Measurements from ENCODE around the gene FAM114A1. TPM values are rescaled to one million over a fixed set of nuclear protein-coding genes. Genes with fewer than 3 reads are reported as not detected.
"Not testable (repeated sequence)": the region's sequence is repeated elsewhere in the genome, so short reads cannot be mapped to it uniquely, and the experiment has no call there.

The FAM114A1 gene
- total and polyA plus RNA-seq, 3 donors from 2014 or later, result 30.9 to 96.2 (median 76.5) TPM

DNA sequence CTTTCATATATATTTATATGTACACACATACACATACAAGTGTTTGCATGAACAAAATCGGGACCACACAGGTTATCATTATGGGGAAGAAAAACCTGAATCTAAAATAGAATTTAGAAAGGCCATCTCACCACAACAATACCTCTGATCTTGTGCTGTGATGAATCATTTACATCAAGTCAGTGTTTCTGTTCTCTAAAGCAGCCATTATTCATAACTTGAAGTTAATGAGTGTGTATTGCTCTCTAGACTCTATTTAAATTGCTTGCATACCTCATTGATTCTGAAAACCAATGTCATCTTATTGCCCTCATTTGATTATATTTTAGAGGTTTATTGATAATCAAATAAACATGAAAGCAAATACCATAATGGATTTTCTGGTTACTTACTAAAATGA is 71.6 kb downstream of the FAM114A1 start:
- intact Hi-C loops (cut with DNase I; ENCODE audit: low total_unique reads), result no loop called here
- TF ChIP-seq POLR2A (IDR thresholded peaks at IDR 0.05), result no peak
- TF ChIP-seq, protein P1, sequence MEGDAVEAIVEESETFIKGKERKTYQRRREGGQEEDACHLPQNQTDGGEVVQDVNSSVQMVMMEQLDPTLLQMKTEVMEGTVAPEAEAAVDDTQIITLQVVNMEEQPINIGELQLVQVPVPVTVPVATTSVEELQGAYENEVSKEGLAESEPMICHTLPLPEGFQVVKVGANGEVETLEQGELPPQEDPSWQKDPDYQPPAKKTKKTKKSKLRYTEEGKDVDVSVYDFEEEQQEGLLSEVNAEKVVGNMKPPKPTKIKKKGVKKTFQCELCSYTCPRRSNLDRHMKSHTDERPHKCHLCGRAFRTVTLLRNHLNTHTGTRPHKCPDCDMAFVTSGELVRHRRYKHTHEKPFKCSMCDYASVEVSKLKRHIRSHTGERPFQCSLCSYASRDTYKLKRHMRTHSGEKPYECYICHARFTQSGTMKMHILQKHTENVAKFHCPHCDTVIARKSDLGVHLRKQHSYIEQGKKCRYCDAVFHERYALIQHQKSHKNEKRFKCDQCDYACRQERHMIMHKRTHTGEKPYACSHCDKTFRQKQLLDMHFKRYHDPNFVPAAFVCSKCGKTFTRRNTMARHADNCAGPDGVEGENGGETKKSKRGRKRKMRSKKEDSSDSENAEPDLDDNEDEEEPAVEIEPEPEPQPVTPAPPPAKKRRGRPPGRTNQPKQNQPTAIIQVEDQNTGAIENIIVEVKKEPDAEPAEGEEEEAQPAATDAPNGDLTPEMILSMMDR (IDR thresholded peaks at IDR 0.05), result no peak
- 79 to 91% methylated on average over 1 of the region's 1 CpG for WGBS, 2 donors
- no peak overlapping the region for H3K4me3 ChIP-seq
- no peaks in the 10 kb centered on the region for H3K36me3 ChIP-seq (ENCODE audit: low read depth, missing control alignments)
- H3K27ac ChIP-seq, result no peak overlapping the region
- DNase-seq, result no peak
- no peaks in the 10 kb centered on the region for H3K27me3 ChIP-seq
- H3K9me3 ChIP-seq, result no peaks in the 10 kb centered on the region
- no peaks in the 10 kb centered on the region for H3K4me1 ChIP-seq

DNA sequence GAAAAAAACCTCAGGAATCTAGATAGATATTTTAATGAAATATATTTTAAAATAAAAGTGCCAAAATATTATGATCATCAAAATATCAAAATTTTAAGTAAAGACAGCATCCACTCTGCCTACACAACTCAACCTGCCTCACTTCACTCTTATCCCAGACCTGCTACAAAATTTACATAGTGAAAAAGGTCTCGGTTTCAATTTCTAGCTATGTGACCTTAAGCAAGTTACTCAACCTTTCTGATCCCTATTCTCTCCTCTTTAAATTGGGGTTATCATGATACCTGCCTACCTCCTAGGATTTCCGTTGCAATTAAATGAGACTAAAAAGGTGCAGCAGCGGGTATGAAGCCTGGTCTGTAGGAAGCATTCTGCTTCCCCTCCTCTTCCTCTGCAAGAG is 72.9 kb downstream of the FAM114A1 start:
- TF ChIP-seq POLR2A (IDR thresholded peaks at IDR 0.05), result no peak
- TF ChIP-seq, protein P1 (IDR thresholded peaks at IDR 0.05), result no peak

DNA sequence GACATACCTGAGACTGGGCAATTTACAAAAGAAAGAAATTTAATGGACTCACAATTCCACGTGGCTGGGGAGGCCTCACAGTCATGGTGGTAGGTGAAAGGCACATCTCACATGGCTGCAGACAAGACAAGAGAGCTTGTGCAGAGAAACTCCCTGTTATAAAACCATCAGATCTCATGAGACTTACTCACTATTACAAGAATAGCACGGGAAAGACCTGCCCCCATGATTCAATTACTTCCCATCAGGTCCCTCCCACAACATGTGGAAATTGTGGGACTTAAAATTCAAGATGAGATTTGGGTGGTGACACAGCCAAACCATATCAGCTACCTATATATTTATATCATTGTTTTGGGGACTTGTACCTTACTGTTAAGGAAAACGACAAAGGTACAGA is 74.3 kb downstream of the FAM114A1 start:
- 80 to 83% methylated on average over 3 of the region's 3 CpGs for WGBS, 2 donors
- H3K4me1 ChIP-seq; H3K4me3 ChIP-seq; H3K36me3 ChIP-seq (ENCODE audit: low read depth, missing control alignments); H3K27ac ChIP-seq; intact Hi-C loops (cut with DNase I; ENCODE audit: low total_unique reads); H3K9me3 ChIP-seq; H3K27me3 ChIP-seq; DNase-seq: not testable (repeated sequence)

More for the DNA sequence above, 72.9 kb downstream of the FAM114A1 start:
- intact Hi-C loops (cut with DNase I; ENCODE audit: low total_unique reads), result no loop called here
- H3K27ac ChIP-seq, result no peak overlapping the region
- 92 to 99% methylated on average over 3 of the region's 3 CpGs for WGBS, 2 donors
- H3K4me1 ChIP-seq, result no peaks in the 10 kb centered on the region
- H3K9me3 ChIP-seq, result no peaks in the 10 kb centered on the region
- H3K36me3 ChIP-seq (ENCODE audit: low read depth, missing control alignments), result no peaks in the 10 kb centered on the region
- DNase-seq, result no peak
- H3K27me3 ChIP-seq, result no peaks in the 10 kb centered on the region
- H3K4me3 ChIP-seq, result no peak overlapping the region

DNA sequence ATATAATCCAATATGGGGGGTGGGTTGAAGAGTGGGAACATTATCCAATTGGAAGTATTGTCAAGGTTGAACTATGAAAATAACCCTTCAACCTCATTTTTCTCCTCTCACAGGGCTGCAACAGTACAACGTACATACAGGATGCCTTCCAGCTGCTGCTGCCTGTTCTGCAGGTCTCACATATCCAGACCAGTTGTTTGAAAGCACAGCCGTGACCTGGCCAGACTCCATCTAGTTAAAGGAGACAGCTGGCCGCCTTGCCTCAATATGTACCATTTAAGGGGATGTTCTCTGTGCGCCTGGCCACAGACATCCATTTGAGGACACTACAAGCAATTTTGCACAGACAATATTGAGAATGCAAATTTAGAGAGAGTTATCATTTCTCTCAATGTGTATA is 75.7 kb downstream of the FAM114A1 start:
- Histone ChIP-seq H3K27me3 (no peaks in the 10 kb centered on the region), H3K4me3 (no peak overlapping the region), H3K27ac (no peak overlapping the region), H3K9me3 (no peaks in the 10 kb centered on the region), H3K4me1 (no peaks in the 10 kb centered on the region), H3K36me3 (ENCODE audit: low read depth, missing control alignments) (no peaks in the 10 kb centered on the region)
- DNase-seq, result peak; percentile 68
- TF ChIP-seq, protein P1 (IDR thresholded peaks at IDR 0.05), result no peak
- intact Hi-C loops (cut with DNase I; ENCODE audit: low total_unique reads), result no loop called here
- WGBS, 2 donors, result 58 to 69% methylated on average over 4 of the region's 4 CpGs

DNA sequence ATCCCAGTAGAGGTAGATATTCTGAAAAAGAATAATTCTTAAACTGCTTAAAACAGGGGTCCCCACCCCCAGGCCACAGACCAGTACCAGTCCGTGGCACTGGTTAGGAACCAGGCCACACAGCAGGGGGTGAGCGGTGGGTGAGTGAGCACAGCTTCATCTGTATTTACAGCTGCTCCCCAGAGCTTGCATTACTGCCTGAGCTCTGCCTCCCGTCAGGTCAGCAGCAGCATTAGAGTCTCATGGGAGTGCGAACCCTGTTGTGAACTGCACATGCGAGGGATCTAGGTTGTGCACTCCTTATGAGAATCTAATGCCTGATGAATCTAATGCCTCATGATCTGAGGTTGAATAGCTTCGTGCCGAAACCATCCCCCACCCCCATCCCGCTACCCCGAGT is 76.8 kb downstream of the FAM114A1 start:
- no peak overlapping the region for H3K4me3 ChIP-seq

More for the DNA sequence above, 76.8 kb downstream of the FAM114A1 start:
- 92 to 97% methylated on average over 9 of the region's 9 CpGs for whole genome bisulfite sequencing, 2 donors
- H3K4me1 ChIP-seq, result no peaks in the 10 kb centered on the region
- H3K27ac ChIP-seq, result no peak overlapping the region
- no peaks in the 10 kb centered on the region for H3K36me3 ChIP-seq (ENCODE audit: low read depth, missing control alignments)
- no peak for TF ChIP-seq POLR2A (IDR thresholded peaks at IDR 0.05)
- TF ChIP-seq, protein P1 (IDR thresholded peaks at IDR 0.05), result no peak
- intact Hi-C loops (cut with DNase I; ENCODE audit: low total_unique reads), result no loop called here
- no peaks in the 10 kb centered on the region for H3K27me3 ChIP-seq
- no peak for DNase-seq
- H3K9me3 ChIP-seq, result no peaks in the 10 kb centered on the region

Data from testis (tissue), 3 donors.